SU-DHL-6 (cell line): Measurements from ENCODE around the gene TSN.

ENCODE experiments used
- H2AFZ ChIP-seq: fragments of 200-600 bp; sonication (generic); 2 replicates; pipeline ENCODE4 v1.6.1; 2014; ENCODE audit warnings: low read depth, mild to moderate bottlenecking, moderate library complexity, mixed read lengths, antibody characterized with exemption, low read length; ENCODE audit not compliant: severe bottlenecking
- H3F3A ChIP-seq: fragments of 200-600 bp; shearing (Covaris generic); 2 replicates; pipeline ENCODE4 v1.6.0; 2016; ENCODE audit warnings: antibody characterized with exemption, mild to moderate bottlenecking; ENCODE audit not compliant: insufficient read depth
- H3K27ac ChIP-seq: fragments of 200-600 bp; sonication (generic); 2 replicates; pipeline ENCODE4 v1.5.1; 2016; ENCODE audit warnings: low read depth, mild to moderate bottlenecking, low read length, moderate library complexity, mixed read lengths
- H3K27me3 ChIP-seq: fragments of 200-600 bp; sonication (generic), shearing (Covaris generic); 2 replicates; pipeline ENCODE4 v1.6.0; 2014; ENCODE audit warnings: mild to moderate bottlenecking, low read length
- H3K36me3 ChIP-seq: fragments of 200-600 bp; sonication (generic); 2 replicates; pipeline ENCODE4 v1.6.1; 2014; ENCODE audit warnings: mild to moderate bottlenecking, low read length, mixed read lengths
- H3K4me2 ChIP-seq: fragments of 300-600, 200-600 bp; shearing (Covaris generic), sonication (generic); 2 replicates; pipeline ENCODE4 v1.6.0; 2014; ENCODE audit warnings: low read length, low read depth, mild to moderate bottlenecking; ENCODE audit not compliant: poor library complexity, severe bottlenecking
- H3K4me3 ChIP-seq: fragments of 200-600 bp; sonication (generic); 2 replicates; pipeline ENCODE4 v1.5.1; 2014; ENCODE audit warnings: antibody characterized with exemption, low read length, mild to moderate bottlenecking, mixed read lengths; ENCODE audit not compliant: insufficient read depth, poor library complexity, severe bottlenecking
- H3K79me2 ChIP-seq: fragments of 200-600 bp; sonication (generic); 2 replicates; pipeline ENCODE4 v1.6.1; 2014; ENCODE audit warnings: mild to moderate bottlenecking, low read length, moderate library complexity; ENCODE audit not compliant: insufficient read depth
- H3K9ac ChIP-seq: fragments of 200-600 bp; sonication (generic); 2 replicates; pipeline ENCODE4 v1.7.0; 2014; ENCODE audit warnings: mild to moderate bottlenecking, low read length
- H3K9me2 ChIP-seq: fragments of 200-600 bp; sonication (generic); replicated peaks from 2 replicates; pipeline ENCODE4 v1.6.1; 2014; ENCODE audit warnings: low read length; ENCODE audit not compliant: insufficient read depth
- H3K9me3 ChIP-seq: fragments of 200-600 bp; sonication (generic); 2 replicates; pipeline ENCODE4 v1.6.1; 2014; ENCODE audit warnings: low read length, mixed read lengths; ENCODE audit not compliant: insufficient read depth
- H4K20me1 ChIP-seq: fragments of 200-600 bp; sonication (generic); 2 replicates; pipeline ENCODE4 v1.6.1; 2014; ENCODE audit warnings: low read depth, mild to moderate bottlenecking, antibody characterized with exemption, low read length, moderate library complexity, mixed read lengths
- CTCF ChIP-seq: fragments of 200-600 bp; sonication (generic); IDR thresholded peaks from one replicate; pipeline ENCODE4 v1.5.1; 2017; ENCODE audit warnings: antibody characterized with exemption, mild to moderate bottlenecking, low read length, moderate library complexity; ENCODE audit not compliant: insufficient read depth, poor library complexity, severe bottlenecking
- EZH2phosphoT487 ChIP-seq: fragments of 200-600 bp; sonication (generic), shearing (Covaris generic); conservative IDR thresholded peaks from 2 replicates; pipeline ENCODE4 v1.6.1; 2018; ENCODE audit warnings: mild to moderate bottlenecking, antibody characterized with exemption, low read length, moderate library complexity, mixed read lengths

The TSN gene

GRCh38 chr2:121746071-121746578 lies 9.3 kb upstream of the TSN start:
- Histone ChIP-seq H3K27me3 (no peaks in the 10 kb centered on the region), H3K9ac (no peak overlapping the region), H3F3A (no peaks in the 10 kb centered on the region), H3K79me2 (no peaks in the 10 kb centered on the region), H3K4me3 (no peak overlapping the region), H4K20me1 (no peaks in the 10 kb centered on the region), H3K36me3 (no peaks in the 10 kb centered on the region), H2AFZ (no peak overlapping the region), H3K9me2 (no peaks in the 10 kb centered on the region), H3K4me2 (no peak overlapping the region), H3K9me3 (no peaks in the 10 kb centered on the region), H3K27ac (no peak overlapping the region)
- TF ChIP-seq EZH2phosphoT487 (no peak), CTCF (no peak)

- TF ChIP-seq CTCF, result peak; percentile 24
- no peak for TF ChIP-seq EZH2phosphoT487
- no peaks in the 10 kb centered on the region for H3K27me3 ChIP-seq
- no peaks in the 10 kb centered on the region for H3K9me2 ChIP-seq
- H3K9ac ChIP-seq, result no peak overlapping the region
- no peaks in the 10 kb centered on the region for H3F3A ChIP-seq
- H3K4me3 ChIP-seq, result no peak overlapping the region
- H2AFZ ChIP-seq, result peak overlapping the region; percentile 81
- H4K20me1 ChIP-seq, result no peaks in the 10 kb centered on the region
- H3K79me2 ChIP-seq, result no peaks in the 10 kb centered on the region
- H3K4me2 ChIP-seq, result no peak overlapping the region
- no peaks in the 10 kb centered on the region for H3K9me3 ChIP-seq
- H3K27ac ChIP-seq, result no peak overlapping the region
- no peaks in the 10 kb centered on the region for H3K36me3 ChIP-seq
Observed at GRCh38 chr2:121748202-121748601, 7.2 kb upstream of the TSN start.

GRCh38 chr2:121754851-121755236 lies 607 bp upstream of the TSN start:
- peaks cover 36% of the 10 kb centered on the region for H3K79me2 ChIP-seq
- H3F3A ChIP-seq, result 0 out of 2 replicates have a peak, but pooled peaks cover 6% of the 10 kb centered on the region
- no peaks in the 10 kb centered on the region for H4K20me1 ChIP-seq
- H3K9ac ChIP-seq, result peak overlapping the region; percentile 92
- H3K4me3 ChIP-seq, result peak overlapping the region; percentile 95
- H3K27ac ChIP-seq, result peak overlapping the region; percentile 2; the same call in 1 of the 2 replicates
- H3K9me3 ChIP-seq, result no peaks in the 10 kb centered on the region
- peak overlapping the region; percentile 78 for H2AFZ ChIP-seq
- no peaks in the 10 kb centered on the region for H3K9me2 ChIP-seq
- no peak for TF ChIP-seq CTCF
- no peak for TF ChIP-seq EZH2phosphoT487
- H3K36me3 ChIP-seq, result peaks cover 13% of the 10 kb centered on the region
- H3K4me2 ChIP-seq, result peak overlapping the region; percentile 83
- H3K27me3 ChIP-seq, result no peaks in the 10 kb centered on the region
